Measurements from ENCODE around the gene PRKD3.

- TF ChIP-seq CREB1 (IDR thresholded peaks at IDR 0.05; ENCODE audit: low read depth) (no peak), NFIC (IDR thresholded peaks at IDR 0.05) (no peak), FOXM1 (IDR thresholded peaks at IDR 0.05; ENCODE audit: borderline replicate concordance, low read depth) (no peak), ZBTB7A (IDR thresholded peaks at IDR 0.05; ENCODE audit: low read depth) (no peak), RAD21 (IDR thresholded peaks at IDR 0.05; ENCODE audit: low read depth) (no peak), TCF12 (IDR thresholded peaks at IDR 0.05; ENCODE audit: low read depth) (no peak), REST (IDR thresholded peaks at IDR 0.05; ENCODE audit: low read depth) (no peak), EP300 (IDR thresholded peaks at IDR 0.05; ENCODE audit: borderline replicate concordance) (no peak), CEBPB (IDR thresholded peaks at IDR 0.05) (no peak), YY1 (IDR thresholded peaks at IDR 0.05; ENCODE audit: low read depth) (no peak), MAX (IDR thresholded peaks at IDR 0.05) (no peak), TEAD4 (IDR thresholded peaks at IDR 0.05) (no peak), EGR1 (IDR thresholded peaks at IDR 0.05) (no peak)
These were observed 2.3 kb downstream of the PRKD3 start for GRCh38 chr2:37322368-37322767.

Measured in Ishikawa (cell line).